OCI-LY1 (cell line): ENCODE data around the gene MAGI2.

Source experiments
- EZH2 ChIP-seq: fragments of 200-600 bp; sonication (generic), shearing (Covaris generic); IDR thresholded peaks from 2 replicates; pipeline ENCODE4 v1.8.0; 2017; ENCODE audit warnings: borderline replicate concordance, mixed run types, mild to moderate bottlenecking, antibody characterized with exemption, low read length, moderate library complexity, mixed read lengths
- TF ChIP-seq, protein P1 (sequence below): fragments of 200-600 bp; sonication (generic), shearing (Covaris generic); IDR thresholded peaks from 2 replicates; pipeline ENCODE4 v1.5.1; 2017; ENCODE audit warnings: mild to moderate bottlenecking, antibody characterized with exemption, low read length, moderate library complexity, mixed read lengths

DNA sequence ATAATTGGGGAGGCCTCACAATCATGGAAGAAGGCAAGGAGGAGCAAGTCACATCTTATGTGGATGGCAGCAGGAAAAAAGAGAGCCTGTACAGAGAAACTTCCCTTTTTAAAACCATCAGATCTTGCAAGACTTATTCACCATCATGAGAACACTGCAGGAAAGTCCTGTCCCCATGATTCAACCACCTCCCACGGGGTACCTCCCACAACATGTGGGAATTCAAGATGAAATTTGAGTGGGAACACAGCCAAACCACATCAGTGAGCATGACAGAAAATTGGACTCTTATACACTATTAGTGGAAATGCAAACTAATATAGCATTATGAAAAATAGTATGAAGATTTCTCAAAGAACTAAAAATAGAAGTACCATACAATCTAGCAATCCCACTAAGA is 271.2 kb downstream of the MAGI2 start:
- TF ChIP-seq, protein P1, sequence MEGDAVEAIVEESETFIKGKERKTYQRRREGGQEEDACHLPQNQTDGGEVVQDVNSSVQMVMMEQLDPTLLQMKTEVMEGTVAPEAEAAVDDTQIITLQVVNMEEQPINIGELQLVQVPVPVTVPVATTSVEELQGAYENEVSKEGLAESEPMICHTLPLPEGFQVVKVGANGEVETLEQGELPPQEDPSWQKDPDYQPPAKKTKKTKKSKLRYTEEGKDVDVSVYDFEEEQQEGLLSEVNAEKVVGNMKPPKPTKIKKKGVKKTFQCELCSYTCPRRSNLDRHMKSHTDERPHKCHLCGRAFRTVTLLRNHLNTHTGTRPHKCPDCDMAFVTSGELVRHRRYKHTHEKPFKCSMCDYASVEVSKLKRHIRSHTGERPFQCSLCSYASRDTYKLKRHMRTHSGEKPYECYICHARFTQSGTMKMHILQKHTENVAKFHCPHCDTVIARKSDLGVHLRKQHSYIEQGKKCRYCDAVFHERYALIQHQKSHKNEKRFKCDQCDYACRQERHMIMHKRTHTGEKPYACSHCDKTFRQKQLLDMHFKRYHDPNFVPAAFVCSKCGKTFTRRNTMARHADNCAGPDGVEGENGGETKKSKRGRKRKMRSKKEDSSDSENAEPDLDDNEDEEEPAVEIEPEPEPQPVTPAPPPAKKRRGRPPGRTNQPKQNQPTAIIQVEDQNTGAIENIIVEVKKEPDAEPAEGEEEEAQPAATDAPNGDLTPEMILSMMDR, result no peak
- TF ChIP-seq EZH2, result no peak
